Measurements from ENCODE around the gene HSPB6.

The HSPB6 gene

DNA sequence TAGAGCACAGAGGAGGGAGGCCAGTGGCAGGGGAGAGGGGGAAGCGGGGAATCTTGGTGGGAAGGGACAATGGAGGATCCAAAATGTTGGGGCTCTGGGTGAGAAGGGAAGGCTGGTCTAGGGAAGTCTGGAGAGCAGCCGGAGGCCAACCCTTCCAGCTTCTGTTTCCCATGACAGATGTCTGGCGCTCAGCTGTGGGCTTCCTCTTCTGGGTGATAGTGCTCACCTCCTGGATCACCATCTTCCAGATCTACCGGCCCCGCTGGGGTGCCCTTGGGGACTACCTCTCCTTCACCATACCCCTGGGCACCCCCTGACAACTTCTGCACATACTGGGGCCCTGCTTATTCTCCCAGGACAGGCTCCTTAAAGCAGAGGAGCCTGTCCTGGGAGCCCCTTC lies 10.3 kb downstream of the HSPB6 start:
- DNase-seq (ENCODE audit: low read depth in 2 of 3, low spot score in 2 of 3), result no peak

DNA sequence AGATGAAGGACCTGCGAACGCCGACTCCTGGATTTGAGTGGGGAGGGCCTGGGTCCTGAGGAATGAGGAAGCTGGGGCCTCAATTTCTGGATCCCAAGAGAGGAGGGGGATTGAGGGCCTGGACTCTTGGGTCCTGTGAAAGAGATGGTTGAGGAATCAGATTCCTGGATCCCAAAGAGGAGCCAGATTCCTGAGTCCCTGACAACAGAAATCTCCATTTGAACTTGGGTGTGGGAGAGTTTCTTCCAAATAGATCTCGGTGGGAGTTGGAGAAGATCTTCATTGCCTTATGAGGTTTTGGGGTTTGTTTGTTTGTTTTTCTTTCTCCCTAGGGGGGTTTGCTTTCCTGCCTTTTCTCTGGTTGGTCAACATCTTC lies 10.8 kb downstream of the HSPB6 start:
- no peak for DNase-seq (ENCODE audit: low read depth in 2 of 3, low spot score in 2 of 3)

DNA sequence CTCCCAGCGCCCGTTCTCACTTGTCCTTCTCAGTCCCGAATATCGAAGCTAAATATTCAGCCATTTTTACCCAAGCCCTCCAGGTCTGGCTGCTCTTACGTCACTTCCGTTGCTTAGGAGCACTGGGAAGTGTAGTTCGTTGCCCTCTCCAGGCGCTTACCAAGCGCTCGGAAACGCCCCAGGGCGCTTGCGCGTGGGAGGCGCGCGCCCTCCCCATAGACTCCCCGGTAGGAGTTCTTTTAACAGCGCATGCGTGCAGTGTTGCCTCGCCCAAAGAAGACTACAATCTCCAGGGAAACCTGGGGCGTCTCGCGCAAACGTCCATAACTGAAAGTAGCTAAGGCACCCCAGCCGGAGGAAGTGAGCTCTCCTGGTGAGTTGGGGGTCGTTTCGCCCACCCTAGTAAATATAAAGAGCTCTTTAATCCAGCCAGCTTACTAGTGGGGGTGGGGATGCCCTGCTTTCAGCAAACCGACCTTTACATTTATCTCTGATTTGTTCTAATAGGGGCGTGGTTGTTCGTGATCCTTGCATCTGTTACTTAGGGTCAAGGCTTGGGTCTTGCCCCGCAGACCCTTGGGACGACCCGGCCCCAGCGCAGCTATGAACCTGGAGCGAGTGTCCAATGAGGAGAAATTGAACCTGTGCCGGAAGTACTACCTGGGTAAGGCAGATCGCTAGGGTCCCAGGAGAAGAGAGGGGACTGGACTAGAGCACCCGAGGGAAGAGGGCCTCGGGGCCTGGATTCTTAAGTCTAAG lies 11.3 kb downstream of the HSPB6 start, which contains the start of the genes PSENEN and U2AF1L4:
Gene PSENEN (plus strand): TSS at position 324 of the 759 bp plus-strand sequence. CDS start 280 bp downstream, at position 604.
Gene U2AF1L4 (minus strand): TSS at position 91 of the 759 bp plus-strand sequence. CDS start 27 bp downstream, at position 64.
- DNase-seq (ENCODE audit: low read depth in 2 of 3, low spot score in 2 of 3), result peak; percentile 82 to 94 (median 85)

DNA sequence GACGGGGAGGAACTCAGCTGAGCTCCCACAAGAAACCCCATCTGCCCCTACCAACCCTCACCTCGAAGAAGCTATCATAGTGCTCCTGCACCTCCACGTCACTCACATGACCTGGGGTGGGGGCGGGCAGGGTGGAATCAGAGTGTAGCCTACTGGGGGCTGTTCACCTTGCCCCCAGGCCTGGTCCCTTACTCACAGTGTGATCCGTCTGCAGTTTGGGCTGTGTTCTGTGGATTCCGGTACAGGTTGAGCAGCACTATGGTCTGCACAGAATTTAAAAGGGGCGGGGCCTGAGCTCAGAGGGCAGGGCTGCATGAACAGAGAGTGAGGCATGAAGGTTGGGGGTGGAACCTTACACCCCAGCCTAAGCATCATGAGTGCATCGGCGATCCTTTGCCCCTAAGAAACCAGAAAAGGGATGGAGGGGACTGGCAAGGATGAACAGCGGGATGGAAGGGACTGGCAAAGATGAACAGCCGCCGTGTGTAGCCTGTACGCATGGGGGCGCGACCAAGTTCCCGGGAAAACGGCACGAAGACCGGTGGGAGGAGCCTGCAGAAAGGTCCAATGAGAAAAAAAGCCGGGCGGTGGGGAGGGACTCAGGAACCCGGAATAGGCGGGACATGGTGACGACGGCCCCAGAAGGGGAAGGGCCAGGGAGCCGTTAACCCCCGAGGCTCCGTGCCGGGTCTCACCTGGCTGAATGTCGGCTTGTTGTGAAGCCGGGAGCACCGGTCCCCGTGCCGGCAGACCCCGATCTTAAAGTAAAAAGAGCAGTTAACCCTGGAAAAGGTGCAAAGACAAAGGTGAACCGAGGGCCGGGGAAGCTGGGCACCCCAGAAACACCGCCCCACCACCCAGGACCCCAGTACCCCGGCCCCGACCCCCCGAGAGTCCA lies 12.2 kb downstream of the HSPB6 start:
- peak; percentile 73 to 83 (median 79) for DNase-seq (ENCODE audit: low read depth in 2 of 3, low spot score in 2 of 3)

DNA sequence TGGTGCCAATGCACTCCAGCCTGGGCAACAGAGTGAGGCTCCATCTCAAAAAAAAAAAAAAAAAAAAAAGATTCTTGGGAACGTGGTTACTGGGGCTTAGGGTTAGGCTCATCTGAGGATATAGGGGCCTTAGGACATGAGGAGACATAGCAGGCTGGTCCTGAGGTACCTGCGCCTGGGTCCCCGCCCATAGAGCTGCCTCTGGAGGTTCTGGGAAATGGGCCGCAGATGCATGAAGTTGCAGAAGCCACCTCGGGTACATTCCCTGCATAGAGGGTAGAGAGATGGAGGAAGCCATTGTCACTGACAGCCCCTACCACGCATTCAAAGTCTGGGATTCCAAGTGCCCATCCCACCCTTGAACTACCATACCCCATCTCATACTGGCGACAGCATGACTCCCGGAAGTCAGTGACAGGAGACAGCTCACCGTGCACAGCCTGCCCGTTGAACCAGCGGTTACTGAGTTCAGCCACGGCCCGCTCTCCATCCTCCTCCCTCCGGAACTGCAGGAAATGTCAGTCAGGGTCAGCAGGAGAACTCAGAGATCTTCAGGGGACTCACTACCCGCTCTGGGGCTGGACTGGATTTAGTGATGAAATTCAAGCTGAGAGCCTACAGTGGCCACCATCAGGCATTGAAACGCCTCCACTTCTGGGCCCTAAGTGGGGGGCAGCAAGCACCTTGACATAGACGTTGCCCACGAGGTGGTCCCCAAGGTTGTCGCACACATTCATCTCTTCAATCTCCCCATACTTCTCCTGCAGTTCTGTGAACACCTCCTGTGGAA lies 13.0 kb downstream of the HSPB6 start:
- DNase-seq (ENCODE audit: low read depth in 2 of 3, low spot score in 2 of 3), result no peak

DNA sequence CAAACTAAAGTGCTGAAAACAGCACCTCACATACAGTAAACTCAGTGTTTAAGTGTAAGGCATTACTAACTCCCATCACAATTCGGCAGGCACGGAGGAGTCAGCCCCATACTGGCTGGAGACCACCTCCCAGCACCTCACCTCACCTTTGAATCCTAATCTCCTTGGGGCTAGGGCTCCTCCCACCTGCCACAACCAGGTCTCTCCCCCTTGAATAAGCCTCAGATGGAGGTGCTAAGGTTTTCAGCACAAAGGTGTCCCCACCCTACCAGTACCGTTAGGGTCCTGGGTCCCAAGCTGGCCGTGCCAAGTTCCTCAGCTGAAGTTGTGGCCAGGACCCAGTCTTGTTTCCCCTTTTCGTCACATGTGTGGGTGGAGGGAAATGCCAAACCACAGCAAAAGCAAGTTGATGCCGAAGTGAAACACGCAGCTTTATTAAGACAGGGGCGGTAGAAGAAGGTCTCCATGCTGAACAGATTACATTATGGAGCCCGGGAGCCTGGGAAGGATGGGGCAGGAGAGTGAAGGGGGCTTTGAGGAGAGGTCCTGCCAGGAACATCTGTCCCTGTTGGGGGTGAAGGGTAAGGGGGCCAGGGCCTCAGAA lies 14.6 kb downstream of the HSPB6 start, which contains the start of gene IGFLR1:
Gene IGFLR1 (minus strand): TSS at position 332 of the 604 bp plus-strand sequence. CDS start 1,272 bp downstream, outside the sequence.
- peak; percentile 51 to 60 (median 54) for DNase-seq (ENCODE audit: low read depth in 2 of 3, low spot score in 2 of 3)

DNA sequence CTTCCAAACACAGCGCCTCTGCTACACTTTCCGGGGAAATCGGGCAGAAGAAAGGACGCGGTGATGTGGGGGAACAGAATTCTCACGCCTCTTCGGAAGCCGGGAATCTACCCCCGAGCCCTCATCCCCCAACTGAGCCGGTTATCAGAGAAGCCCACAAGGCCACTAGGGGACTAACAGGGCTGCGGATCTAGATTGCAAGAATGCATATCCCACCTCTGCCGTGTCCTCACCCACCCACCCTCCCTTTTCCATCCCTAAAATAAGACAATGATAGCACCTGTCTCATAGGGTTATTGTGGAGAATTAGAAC lies 15.7 kb downstream of the HSPB6 start:
- no peak for DNase-seq (ENCODE audit: low read depth in 2 of 3, low spot score in 2 of 3)

DNA sequence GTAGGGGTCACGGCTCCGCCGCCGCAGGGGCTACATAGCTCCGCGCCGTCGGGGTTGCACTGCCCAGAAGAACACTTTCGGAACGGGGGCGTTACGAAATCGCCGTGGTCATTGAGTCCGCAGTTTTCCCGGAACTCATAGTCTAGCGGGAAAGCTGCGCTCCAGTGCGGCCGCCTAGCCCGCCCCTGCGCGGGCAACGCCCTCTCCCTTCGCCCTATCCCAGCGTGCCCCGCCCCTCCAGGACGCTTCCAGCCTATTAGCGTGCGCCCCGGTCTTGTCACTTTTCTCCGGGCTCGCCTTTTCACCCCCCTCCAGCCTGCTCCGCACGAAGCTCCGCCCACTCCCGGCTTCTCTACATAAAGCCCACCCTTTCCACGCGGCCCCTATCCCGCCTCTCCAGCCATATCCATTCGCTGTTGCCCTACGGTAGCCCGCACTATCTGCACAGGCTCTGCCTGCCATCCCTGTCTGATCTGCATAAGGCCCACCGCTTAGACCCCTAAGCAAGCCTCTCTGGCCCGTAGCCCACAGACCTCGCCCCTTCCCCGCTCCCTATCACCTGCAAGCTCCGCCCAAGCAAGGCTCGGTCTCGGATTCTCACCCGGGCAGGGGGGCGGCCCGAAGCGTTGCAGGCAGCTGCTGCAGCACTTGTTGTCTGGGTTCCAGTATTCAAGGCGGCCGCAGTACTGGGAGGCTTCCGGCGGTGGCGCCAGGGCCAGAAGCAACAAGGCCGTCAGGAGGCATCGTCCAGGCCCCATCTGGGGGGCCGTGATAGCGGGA lies 16.2 kb downstream of the HSPB6 start:
- DNase-seq (ENCODE audit: low read depth in 2 of 3, low spot score in 2 of 3), result peak; percentile 82 to 90 (median 89)

DNA sequence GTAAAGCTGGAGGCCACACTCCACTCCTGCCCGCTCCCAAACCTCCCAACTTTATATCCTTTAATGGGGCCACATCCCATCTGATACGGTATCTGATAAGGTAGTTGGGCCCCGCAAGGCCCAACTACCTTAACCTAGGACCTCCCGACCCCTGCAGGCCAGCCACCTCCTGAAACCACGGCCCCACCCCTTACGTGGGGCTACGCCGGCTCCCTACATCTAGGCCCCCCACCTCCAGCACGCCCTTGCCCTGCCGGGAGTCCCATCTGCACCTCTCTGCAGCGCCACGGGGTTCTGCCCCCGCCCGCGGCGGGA lies 16.8 kb downstream of the HSPB6 start:
- DNase-seq (ENCODE audit: low read depth in 2 of 3, low spot score in 2 of 3), result no peak

DNA sequence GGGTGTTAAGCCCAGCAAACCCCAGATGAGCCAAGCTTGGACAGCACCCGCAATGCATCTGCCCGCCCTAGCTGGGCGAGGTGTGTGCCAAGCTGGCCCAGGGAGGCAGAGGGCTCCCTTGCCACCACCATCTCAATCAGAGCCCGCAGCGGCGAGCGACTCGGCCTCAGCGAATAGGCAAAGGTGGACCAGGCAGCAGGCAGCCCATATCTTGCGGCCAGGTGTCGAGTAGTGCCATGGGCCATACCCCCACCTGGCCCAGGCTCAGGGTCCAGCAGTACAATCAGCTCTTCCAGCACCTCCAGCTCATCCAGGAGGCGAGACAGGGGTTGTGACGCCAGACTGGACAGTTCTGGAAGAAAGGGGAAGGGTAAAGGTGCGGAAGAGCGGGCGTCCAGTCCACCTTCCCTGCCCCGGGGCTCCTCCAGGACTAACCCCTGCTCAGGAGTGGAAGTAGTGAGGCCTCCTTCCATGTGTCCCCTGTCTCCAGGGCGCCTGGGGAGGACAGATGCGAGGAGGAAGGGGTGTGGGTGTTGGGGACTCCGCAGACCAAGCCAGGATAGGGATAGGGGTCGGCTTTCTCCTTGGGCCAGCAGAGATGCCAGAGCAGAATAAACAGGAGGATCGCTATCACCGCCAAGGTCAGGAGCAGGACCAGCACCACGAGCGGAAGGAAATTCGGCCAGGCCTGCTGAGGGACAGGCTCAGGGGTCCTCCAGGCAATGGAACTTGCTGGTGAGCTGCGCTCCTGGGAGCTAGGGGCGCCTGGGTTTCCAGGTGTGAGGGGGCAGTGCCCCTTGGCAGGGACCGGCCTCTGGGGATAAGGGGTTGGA lies 17.3 kb downstream of the HSPB6 start:
- DNase-seq (ENCODE audit: low read depth in 2 of 3, low spot score in 2 of 3), result no peak

DNA sequence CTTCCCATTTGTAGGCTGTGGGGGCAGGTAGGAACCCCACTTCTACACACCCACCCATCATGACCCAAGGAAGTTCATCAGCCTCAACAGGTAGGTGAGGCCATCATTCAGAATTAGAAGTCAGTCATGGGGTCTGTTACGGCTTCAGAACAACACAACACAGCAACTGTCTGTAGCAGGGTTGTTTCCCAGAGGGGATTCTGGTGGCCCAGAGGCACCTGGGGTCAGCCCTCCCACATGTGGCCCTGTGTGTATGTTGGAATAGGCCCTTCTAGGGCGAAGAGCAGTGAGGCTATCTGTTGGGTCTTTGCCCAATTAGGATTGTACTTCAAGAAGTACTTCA lies 18.0 kb downstream of the HSPB6 start:
- no peak for DNase-seq (ENCODE audit: low read depth in 2 of 3, low spot score in 2 of 3)

DNA sequence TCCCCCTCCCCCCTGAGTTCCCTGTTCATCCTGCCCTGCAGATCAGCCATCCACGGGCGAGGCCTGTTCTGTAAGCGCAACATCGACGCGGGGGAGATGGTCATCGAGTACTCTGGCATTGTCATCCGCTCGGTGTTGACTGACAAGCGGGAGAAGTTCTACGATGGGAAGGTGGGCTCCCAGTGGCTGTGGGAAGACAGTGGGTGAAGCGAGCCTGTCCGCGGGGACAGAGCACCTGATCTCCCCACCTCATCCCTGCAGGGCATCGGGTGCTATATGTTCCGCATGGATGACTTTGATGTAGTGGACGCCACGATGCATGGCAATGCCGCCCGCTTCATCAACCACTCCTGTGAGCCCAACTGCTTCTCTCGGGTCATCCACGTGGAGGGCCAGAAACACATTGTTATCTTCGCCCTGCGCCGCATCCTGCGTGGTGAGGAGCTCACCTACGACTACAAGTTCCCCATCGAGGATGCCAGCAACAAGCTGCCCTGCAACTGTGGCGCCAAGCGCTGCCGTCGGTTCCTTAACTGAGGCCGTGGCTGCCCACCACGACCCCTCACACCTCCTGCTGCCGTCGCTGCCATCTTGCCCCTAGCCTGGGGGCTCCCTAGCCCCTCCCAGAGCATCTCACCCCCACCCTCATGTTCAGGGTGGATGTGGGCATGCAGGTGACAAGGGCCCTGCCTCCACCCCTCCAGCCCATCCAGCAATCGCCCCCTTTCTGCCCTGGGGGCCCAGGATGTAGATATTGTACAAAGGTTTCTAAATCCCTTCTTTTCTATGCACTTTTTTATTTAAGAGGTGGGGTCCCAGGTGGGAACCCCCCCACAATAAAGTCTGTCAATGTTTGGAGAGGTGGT lies 18.6 kb downstream of the HSPB6 start:
- no peak for DNase-seq (ENCODE audit: low read depth in 2 of 3, low spot score in 2 of 3)

DNA sequence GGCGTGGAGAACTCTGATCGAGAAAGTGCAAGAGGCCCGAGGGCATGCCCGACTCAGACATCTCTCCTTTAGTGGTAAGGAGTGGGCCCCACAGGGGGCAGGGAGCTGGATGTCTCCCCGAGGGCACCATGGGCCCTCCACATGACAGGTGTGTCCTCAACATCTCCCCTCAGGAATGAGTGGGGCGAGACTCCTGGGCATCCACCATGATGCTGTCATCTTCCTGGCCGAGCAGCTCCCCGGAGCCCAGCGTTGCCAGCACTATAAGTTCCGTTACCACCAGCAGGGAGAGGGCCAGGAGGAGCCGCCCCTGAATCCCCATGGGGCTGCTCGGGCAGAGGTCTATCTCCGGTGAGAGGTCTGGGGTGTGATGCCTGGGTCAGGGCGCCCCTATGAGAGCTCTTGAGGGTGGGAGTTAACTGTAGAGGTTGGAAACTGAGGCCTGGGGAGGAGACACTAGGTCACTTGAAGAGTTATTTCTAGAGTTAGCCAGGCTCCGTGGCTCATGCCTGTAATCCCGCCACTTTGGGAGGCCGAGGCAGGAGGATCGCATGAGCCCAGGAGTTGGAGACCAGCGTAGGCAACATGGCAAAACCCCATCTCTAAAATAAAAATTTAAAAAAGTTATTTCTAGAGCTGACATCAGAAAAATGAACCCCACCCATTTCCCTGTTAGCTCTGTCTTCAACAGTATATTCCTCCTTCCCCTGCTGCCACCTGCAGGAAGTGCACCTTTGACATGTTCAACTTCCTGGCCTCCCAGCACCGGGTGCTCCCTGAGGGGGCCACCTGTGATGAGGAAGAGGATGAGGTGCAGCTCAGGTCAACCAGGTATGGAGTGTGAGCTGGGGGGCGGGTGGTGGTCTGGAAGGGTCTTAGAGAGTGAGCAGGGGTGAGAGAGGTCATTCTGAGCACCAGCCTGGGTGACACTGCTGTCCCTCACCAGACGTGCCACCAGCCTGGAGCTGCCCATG lies 19.6 kb downstream of the HSPB6 start:
- no peak for DNase-seq (ENCODE audit: low read depth in 2 of 3, low spot score in 2 of 3)

DNA sequence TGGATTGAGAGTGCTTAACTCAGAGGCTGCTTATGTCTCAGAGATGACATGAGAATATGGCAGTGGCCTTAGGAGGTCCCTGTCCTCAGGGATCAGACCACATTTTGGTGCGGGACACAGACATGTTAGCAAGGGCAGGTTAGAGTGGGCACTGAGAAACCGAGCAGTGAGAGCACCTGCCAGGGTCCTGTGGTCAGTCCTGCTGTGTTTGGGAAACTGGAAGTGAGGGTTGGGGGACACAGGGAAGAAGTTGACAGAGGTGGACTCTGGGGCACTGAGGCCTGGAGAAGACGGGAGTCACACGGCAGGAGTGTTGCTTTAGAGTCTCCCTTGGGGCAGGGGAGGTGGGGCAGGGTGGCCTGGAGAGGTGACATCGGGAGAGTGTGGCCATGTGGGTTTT lies 21.9 kb downstream of the HSPB6 start:
- no peak for DNase-seq (ENCODE audit: low read depth in 2 of 3, low spot score in 2 of 3)

DNA sequence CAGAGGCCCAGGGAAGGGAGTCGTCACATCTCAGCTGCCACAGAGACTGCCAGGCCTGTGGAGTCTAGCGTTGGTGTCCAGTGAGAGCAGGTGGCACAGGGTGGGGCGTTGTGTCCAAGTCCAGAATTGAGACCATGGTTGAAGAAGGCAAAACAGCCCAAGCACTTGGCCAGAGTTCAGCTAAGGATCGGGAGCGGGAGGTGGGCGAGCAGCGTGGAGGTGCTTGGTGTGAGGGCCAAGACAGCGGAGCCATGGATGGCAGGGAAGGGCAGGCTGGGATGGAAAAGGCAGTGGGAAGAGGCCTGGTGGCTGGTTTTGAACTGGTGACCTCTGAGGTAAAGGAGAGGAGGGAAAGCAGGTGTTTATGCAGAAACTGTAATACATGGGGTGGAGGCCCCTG lies 22.6 kb downstream of the HSPB6 start:
- DNase-seq (ENCODE audit: low read depth in 2 of 3, low spot score in 2 of 3), result no peak

DNA sequence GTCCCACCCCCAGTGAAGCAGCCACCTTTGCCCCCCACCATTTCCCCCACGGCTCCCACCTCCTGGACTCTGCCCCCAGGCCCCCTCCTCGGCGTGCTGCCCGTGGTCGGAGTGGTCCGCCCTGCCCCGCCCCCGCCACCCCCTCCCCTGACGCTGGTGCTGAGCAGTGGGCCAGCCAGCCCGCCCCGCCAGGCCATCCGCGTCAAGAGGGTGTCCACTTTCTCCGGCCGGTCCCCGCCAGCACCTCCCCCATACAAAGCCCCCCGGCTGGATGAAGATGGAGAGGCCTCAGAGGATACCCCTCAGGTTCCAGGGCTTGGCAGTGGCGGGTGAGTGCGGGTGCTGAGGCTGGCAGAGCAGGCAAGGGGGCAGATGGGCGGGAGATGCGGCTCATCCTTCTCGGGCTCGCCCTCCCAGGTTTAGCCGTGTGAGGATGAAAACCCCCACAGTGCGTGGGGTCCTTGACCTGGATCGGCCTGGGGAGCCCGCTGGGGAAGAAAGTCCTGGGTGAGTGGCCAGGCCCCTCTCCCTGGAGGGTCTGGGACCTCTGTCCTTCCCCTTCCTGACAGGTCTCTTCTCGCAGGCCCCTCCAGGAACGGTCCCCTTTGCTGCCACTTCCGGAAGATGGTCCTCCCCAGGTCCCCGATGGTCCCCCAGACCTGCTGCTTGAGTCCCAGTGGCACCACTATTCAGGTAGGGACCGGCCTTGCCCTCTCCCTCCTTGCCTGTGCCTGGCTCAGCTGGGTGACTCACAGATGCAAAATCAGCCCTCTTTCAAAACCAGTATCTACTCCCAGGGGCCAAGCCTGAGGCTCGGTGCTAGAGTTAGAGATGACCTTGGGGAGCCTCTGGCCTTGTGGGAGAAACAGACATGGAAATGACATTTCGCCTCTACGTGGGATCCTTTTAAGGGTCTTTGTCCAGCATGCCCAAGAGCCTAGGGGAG lies 23.4 kb downstream of the HSPB6 start:
- no peak for DNase-seq (ENCODE audit: low read depth in 2 of 3, low spot score in 2 of 3)
